Ammon's horn (tissue), 1 donor: Measurements from ENCODE around the gene EDDM13.
"Not testable (repeated sequence)": the region's sequence is repeated elsewhere in the genome, so short reads cannot be mapped to it uniquely, and the experiment has no call there.

Experiments
- DNase-seq: peaks from one replicate; pipeline ENCODE4 v3.0.0-alpha.2; 2016; ENCODE audit warnings: low spot score

EDDM13 gene

DNA sequence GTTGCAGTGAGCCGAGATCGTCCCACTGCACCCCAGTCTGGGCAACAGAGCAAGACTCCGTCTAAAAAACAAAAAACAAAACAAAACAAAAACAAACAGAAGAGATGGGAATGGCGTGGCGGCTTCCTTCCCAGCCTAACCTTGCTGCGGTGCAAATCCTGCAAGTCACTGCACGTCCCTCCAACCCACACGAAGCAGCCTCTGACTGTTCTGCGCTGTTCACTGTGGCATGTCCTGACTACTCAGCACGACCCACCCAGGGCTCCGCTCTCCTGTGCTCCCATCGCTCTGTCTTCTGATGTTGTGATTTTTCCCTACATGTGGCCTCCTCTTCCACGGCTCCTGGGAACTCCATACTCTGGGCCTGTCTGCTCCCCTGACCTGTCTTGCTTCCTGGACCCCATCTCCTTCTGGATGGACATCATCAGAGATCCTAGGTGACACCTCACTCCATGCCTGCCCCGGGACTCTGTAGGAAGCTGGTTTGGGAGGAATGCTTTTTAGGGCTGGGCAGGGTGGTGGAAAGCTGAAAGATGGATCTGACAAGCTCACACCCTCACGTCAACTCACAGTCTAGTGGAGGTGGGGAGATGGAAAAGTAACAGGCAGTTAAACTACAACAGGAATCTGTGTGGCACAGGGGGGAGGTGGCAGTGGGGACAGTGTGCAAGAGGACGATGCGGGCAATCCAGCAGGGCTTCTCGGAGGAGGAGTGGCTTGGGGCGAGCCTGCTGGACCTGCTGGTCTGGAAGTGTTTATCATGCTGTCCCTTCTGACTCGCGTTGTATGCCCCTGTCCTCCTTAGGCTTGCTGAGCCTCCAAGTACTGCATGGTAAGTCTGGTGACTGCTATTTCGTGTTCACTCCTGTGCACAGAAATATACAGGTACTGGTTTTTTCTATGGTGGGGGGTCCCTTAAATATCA lies 23.2 kb downstream of the EDDM13 start:
- no peak for DNase-seq

DNA sequence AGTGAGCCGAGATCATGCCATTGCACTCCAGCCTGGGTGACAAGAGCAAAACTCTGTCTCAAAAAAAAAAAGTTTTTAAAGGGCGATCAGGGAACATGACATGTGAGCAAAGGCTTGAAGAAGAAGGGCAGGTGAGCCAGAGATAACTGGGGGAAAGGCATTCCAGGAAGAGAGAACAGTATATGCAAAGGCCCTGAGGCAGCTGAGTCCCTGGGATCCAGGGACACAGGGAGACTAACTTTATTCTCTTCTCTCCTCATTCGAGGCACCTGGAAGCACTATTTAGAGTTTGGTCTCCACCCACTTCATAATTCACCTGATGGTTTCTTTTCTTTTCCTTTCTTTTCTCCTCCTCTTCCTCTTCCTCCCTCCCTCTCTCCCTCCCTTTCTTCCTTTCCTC lies 24.5 kb downstream of the EDDM13 start:
- no peak for DNase-seq

DNA sequence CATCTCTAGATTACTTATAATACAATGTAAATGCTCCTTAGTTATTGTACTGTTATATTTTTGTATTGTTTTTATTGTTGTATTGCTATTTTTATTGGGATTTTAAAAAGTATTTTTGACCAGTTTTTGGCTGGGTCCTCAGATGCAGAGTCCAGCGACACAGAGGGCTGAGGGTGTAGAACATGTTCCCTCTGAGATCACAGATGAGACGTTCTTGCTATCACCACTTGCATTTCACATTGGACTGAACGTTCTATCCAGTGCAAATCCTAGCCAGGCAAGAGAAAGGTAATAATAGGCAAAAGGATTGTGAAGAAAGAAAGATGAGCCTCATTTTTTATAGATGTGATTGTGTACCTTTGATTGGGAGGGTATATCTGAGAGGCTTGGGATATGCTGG lies 27.1 kb downstream of the EDDM13 start:
- no peak for DNase-seq

GRCh38 chr19:56301155-56301554 lies 28.6 kb downstream of the EDDM13 start:
- DNase-seq, result no peak

DNA sequence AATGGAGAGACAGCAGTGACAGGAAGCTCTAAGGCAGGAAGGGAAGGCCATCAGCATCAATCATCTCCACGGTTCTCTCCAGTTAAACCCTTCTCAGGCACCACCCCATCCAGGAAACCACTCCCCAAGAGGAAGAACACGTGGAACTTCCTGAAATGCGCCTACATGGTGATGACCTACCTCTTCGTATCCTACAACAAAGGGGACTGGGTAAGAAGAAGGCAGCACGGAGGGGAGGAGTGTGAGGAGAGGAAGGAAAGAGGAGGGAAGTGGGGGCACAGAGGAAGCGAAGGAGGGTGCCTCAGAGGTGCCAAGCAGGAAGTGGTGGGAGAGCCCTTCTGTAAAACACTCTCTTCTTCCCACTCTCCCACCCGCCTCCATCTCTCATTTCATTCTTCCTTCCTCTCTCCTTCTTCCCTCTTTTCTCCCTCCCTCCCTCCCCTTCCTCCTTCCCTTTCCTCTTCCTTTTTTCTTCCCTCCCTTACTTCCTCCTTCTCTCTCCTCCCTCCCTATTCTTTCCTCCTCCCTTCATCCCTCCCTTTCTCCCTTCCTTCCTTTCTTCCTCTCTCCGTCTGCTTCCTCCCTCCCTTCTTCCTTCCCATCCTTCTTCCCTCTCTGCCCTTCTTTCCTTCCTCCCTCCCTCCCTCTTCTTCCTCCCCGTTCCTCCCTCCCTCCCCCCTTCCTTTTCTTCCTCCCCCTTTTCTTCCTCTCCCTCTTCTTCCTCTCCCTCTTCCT lies 29.5 kb downstream of the EDDM13 start:
- DNase-seq, result no peak

DNA sequence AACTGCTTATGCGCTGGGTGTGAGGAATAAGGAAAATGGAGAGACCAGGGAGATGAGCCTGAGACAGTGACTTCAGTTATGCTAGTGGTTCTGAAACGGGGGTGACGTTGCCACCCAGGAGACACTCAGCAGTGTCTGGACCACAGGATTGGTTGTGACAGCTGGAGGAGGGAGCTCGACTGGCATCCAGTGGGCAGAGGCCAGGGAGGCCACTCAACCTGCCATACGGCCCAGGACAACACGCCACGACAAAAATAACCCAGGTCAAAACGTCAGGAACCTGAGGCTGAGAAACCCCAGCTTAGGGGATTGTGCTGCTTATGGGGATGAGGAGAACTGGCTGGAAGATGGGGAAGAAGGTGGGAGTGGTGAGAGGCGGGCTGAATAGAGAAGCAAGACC lies 31.7 kb downstream of the EDDM13 start:
- DNase-seq, result no peak

DNA sequence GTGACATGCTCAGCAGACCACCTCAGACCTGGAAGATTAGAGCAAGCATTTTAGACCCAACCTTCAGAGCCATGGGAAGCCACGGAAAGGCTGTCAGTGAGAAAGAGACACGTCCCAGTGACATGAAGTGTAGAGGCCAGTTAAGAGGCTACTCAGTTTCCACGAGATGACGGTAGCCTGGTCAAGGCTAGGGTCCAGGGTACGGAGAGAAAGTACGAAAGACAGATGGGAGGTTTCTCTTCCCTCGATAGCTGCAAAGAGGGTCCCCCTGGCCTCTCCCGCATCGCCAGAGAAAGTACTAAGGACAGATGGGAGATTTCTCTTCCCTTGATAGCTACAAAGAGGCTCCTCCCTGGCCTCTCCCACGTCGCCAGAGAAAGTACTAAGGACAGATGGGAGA lies 33.5 kb downstream of the EDDM13 start:
- DNase-seq, result no peak

- DNase-seq, result not testable (repeated sequence)
Observed at GRCh38 chr19:56307062-56307461, 34.5 kb downstream of the EDDM13 start.

DNA sequence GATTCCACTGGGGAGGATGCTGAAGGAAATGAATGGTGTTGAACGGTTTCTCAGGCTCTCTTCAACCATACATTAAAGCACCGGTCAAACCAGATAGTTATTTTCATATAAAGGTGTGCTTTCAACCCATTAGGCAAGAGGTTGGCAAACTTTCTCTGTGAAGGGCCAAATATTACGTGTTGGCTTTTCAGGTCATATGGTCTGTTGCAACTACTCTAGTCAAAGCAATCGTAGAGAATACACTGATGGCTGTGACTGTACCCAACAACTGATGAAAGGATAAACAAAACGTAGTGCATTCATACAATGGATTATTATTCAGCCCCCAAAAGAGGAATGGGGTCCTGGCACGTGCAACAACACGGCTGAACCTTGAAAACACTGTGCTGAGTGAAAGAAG lies 36.2 kb downstream of the EDDM13 start:
- no peak for DNase-seq

- no peak for DNase-seq
Observed at GRCh38 chr19:56309511-56310185, 37.1 kb downstream of the EDDM13 start.

DNA sequence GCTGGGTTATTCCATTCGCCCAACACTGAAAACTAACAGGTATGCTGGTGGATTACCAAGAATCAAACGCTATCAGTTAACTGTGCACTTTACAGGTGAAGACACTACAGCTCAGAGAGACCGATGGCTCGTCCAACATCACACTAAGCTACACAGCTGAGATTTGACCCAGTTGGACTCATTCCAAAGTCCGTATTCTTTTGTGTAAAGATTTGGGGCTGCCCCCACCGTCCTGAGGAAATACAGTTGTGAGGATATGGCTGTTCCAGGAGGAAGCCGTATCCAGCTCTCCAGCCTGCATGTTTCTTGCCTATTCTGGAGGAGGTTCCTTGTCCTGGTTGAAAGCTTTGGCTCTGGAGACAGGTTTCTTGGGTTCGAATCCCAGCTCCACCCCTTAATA lies 37.9 kb downstream of the EDDM13 start:
- DNase-seq, result no peak

DNA sequence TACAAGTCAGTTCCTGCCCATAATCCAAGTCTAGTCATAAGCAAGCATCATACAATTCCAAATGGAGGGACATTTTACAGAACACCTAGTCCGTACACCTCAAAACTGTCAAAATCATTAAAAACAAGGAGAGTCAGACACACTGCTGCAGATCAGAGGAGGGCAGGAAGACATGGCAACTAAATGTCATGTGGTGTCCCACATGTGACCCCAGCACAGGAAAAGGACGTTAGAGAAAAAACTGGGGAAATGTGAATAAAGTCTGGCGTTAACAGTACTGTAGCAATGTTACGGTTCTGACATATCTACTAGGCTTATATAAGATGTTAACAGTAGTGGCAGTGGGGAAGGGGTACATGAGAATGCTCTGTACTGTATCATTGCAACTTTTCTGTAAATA lies 39.8 kb downstream of the EDDM13 start:
- DNase-seq, result no peak

DNA sequence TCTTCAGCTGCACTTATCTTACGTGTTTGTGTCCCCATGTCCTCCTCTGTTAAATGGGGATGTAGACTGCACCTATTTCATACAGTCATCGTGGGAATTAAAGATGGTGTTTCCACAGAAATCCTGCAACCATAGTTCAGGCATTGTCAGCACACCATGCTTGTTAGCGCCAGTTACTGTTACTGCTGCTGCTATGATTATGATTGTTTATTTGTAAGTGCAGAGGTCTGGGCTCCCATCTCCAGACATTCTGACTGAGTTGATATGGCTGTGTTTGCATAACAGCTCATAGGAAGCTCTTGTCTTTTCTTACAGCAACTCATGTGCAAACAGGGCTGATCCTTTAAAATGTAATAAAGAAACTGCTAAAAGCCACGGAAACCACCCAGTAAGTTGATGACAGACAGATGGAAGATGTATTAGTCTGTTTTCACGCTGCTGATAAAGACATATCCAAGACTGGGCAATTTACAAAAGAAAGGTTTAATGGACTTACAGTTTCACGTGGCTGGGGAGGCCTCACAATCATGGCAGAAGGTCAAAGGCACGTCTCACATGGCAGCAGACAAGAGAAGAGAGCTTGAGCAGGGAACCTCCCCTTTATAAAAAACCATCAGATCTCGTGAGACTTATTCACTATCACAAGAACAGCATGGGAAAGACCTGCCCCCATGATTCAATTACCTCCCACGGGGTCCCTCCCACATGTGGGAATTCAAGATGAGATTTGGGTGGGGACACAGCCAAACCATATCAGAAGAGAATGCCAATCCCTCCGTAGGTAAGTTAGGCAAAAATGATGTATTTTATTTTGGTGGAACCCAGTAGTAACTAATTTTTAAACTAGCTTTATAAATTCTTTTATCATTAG lies 40.5 kb downstream of the EDDM13 start:
- no peak for DNase-seq

- no peak for DNase-seq
Observed at GRCh38 chr19:56314018-56314380, 41.5 kb downstream of the EDDM13 start.

GRCh38 chr19:56314381-56315076 lies 42.0 kb downstream of the EDDM13 start, which contains the start of gene ZSCAN5A:
ZSCAN5A (minus strand) TSS chr19:56314839; CDS start chr19:56225046, 89,793 bp downstream.
- peak; percentile 98 for DNase-seq

- peak; percentile 99 for DNase-seq
Observed at GRCh38 chr19:56315077-56315828, 42.7 kb downstream of the EDDM13 start.

GRCh38 chr19:56316728-56317127 lies 44.2 kb downstream of the EDDM13 start:
- no peak for DNase-seq

- DNase-seq, result no peak
Observed at GRCh38 chr19:56317749-56318148, 45.2 kb downstream of the EDDM13 start.

GRCh38 chr19:56319991-56320390 lies 47.4 kb downstream of the EDDM13 start:
- no peak for DNase-seq

DNA sequence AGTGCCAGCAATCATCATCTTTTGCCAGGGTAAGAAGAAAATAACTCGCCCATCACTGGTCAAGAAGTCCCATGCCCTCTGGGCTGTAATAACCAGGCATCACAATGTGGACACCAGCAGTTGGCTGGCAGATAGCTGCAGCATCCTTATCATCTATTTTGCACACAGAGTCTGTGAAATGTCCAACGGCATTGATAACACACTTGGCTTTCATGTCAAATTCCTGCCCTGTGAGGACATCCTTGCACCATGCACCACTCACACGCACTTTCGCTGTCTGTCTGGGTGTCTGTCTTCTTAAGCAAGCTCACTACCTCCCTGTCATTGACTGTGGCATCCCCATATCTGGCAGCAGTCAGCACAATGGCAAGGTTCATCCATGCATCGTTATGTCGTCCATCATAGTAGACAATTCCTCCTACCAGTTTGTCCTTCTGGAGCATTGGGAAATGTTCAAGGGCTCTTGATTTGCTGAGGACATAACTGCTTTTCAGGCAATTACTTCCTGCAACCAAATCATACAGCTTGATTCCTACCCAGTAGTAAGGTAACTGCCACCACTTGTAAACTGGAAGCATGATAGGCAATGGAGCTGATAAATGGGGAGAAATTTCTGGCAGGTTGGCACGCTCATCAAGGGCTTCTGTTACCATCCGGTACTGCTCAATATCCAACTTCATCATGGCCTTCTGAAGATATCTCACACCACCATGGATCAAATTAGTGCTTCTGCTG lies 48.9 kb downstream of the EDDM13 start:
- DNase-seq, result no peak
